DND-41 (cell line): ENCODE measurements around the gene ARL6IP4.

Source experiments
- EZH2 ChIP-seq: IDR thresholded peaks from 3 replicates; pipeline ENCODE4 v1.6.1; 2012; ENCODE audit warnings: borderline replicate concordance, low read depth, mild to moderate bottlenecking, moderate library complexity, low read length, inconsistent platforms; ENCODE audit not compliant: severe bottlenecking
- TF ChIP-seq, protein P1 (sequence below): IDR thresholded peaks from 2 replicates; pipeline ENCODE4 v1.5.1; 2012; ENCODE audit warnings: borderline replicate concordance, low read length, moderate library complexity, mild to moderate bottlenecking; ENCODE audit not compliant: poor library complexity, severe bottlenecking; ENCODE audit errors: extremely low read depth

DNA sequence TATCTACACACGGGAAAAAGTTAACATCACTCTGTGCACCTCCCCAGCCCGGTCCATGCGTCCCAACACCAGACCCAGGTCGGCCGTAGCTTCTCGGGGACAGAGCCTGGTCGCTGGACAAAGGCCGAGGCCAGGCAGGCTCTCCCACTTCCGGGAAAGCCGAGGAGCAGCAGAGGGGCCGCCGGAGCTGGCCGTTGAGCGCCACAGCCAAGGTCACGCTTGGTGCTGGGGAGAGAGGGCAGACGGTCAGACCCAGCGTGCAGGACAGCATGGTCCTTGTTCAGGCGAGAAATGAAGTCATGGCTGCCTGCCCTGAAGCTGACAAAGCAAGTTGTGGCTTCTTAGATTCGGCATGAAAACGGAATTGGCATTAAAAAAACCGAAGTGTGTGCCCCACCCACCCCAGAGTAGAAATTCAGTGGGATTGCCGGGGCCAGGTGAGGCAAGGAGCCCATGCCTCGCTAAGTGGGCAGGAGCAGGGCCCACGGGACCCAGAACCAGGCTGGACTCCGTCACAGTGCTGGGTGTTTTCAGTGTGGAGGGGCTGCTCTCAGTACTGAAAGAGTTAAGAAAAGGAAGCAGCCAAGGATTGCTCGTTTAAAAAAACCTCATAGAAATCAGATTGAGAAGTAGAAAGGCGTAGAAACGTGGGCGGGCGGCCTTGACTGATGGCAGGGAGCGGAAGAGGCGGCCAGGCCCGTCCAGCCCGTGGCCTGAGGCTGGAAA lies 4.3 kb downstream of the ARL6IP4 start:
- TF ChIP-seq, protein P1, sequence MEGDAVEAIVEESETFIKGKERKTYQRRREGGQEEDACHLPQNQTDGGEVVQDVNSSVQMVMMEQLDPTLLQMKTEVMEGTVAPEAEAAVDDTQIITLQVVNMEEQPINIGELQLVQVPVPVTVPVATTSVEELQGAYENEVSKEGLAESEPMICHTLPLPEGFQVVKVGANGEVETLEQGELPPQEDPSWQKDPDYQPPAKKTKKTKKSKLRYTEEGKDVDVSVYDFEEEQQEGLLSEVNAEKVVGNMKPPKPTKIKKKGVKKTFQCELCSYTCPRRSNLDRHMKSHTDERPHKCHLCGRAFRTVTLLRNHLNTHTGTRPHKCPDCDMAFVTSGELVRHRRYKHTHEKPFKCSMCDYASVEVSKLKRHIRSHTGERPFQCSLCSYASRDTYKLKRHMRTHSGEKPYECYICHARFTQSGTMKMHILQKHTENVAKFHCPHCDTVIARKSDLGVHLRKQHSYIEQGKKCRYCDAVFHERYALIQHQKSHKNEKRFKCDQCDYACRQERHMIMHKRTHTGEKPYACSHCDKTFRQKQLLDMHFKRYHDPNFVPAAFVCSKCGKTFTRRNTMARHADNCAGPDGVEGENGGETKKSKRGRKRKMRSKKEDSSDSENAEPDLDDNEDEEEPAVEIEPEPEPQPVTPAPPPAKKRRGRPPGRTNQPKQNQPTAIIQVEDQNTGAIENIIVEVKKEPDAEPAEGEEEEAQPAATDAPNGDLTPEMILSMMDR, result no peak
- no peak for TF ChIP-seq EZH2
